GM12878 (cell line): ENCODE results near the gene SLC38A1. TPM values are rescaled to one million over a fixed set of nuclear protein-coding genes. Genes with fewer than 3 reads are reported as not detected.

ENCODE experiments used
- ATAC-seq: fragments of 200-7000 bp; cut with Tn5 transposase; 3 replicates; pipeline ENCODE4 v1.9.1; 2020; ENCODE audit warnings: mild to moderate bottlenecking, moderate library complexity
- BruUV-seq: library from RNA; stranded (reverse); fragments of 400-500 nt; replicated peaks from 2 replicates; lab custom pipeline; 2021; lab: Mats Ljungman, UMichigan
- CTCF ChIA-PET: fragments of 300-600 bp; sonication (Branson Sonifier 250); formaldehyde crosslinking; extraction: SDS; loops from one replicate; lab custom pipeline; 2021; ENCODE audit warnings: inconsistent platforms; lab: Yijun Ruan, JAX
- POLR2A ChIA-PET: fragments of 350-600 bp; formaldehyde crosslinking; extraction: SDS; loops from one replicate; lab custom pipeline; 2021; ENCODE audit warnings: inconsistent platforms; lab: Charles Lee
- RAD21 ChIA-PET: fragments of 300-600 bp; sonication (Branson Sonifier 250); formaldehyde crosslinking; loops from one replicate; lab custom pipeline; 2023; ENCODE audit warnings: antibody characterized with exemption; ENCODE audit not compliant: unreplicated experiment; lab: Charles Lee
- SMC1A ChIA-PET: fragments of 300-600 bp; sonication (Branson Sonifier 250); formaldehyde crosslinking; loops from one replicate; lab custom pipeline; 2023; ENCODE audit not compliant: unreplicated experiment, uncharacterized antibody; lab: Charles Lee
- DNase-seq: peaks from one replicate; pipeline ENCODE4 v3.0.0-alpha.2; 2011; ENCODE audit warnings: low read depth, low spot score
- FAIRE-seq: peaks from 3 replicates; lab custom pipeline; 2011; peaks lifted over from hg19 to GRCh38; lab: Jason Lieb, UNC
- H2AFZ ChIP-seq: 2 replicates; pipeline ENCODE4 v1.6.0; 2011; ENCODE audit warnings: low read depth, low read length, control low read depth; ENCODE audit not compliant: control insufficient read depth
- H3K27ac ChIP-seq: 2 replicates; pipeline ENCODE4 v1.5.1; 2011; ENCODE audit warnings: control low read depth; ENCODE audit not compliant: control insufficient read depth, insufficient read depth
- H3K27me3 ChIP-seq, 2 experiments: replicated peaks in 1 of 2; 2 replicates each; pipeline versions ENCODE4 v1.6.0 to v1.6.1; 2011; ENCODE audit warnings: low read length in 1 of 2; ENCODE audit not compliant: control insufficient read depth in 2 of 2, insufficient read depth in 2 of 2
- H3K36me3 ChIP-seq, 2 experiments: 2 replicates each; pipeline ENCODE4 v1.5.1; 2011; ENCODE audit warnings: low read length in 1 of 2; ENCODE audit not compliant: control insufficient read depth in 2 of 2, insufficient read depth in 2 of 2
- H3K4me1 ChIP-seq: 2 replicates; pipeline ENCODE4 v1.6.1; 2011; ENCODE audit warnings: mild to moderate bottlenecking, low read length, moderate library complexity, mixed read lengths; ENCODE audit not compliant: control insufficient read depth, insufficient read depth
- H3K4me2 ChIP-seq: 2 replicates; pipeline ENCODE4 v1.6.0; 2011; ENCODE audit warnings: control low read depth; ENCODE audit not compliant: control insufficient read depth, insufficient read depth
- H3K4me3 ChIP-seq: fragments of 200-600 bp; sonication (generic); 2 replicates; pipeline ENCODE4 v1.5.1; 2016
- H3K79me2 ChIP-seq: 2 replicates; pipeline ENCODE4 v1.6.0; 2011; ENCODE audit warnings: low read length; ENCODE audit not compliant: control insufficient read depth, insufficient read depth
- H3K9ac ChIP-seq: 2 replicates; pipeline ENCODE4 v1.8.0; 2011; ENCODE audit warnings: low read length, control low read depth, mixed read lengths; ENCODE audit not compliant: control insufficient read depth, insufficient read depth
- H3K9me3 ChIP-seq: replicated peaks from 3 replicates; pipeline ENCODE4 v1.5.1; 2011; ENCODE audit warnings: mild to moderate bottlenecking, low read length; ENCODE audit not compliant: control insufficient read depth, insufficient read depth
- H4K20me1 ChIP-seq: 2 replicates; pipeline ENCODE4 v1.6.0; 2011; ENCODE audit not compliant: control insufficient read depth, insufficient read depth
- CBX5 ChIP-seq: sonication (generic); IDR thresholded peaks from 2 replicates; pipeline ENCODE4 v1.6.1; 2016; ENCODE audit warnings: low read depth, moderate library complexity, mild to moderate bottlenecking, inconsistent platforms
- GABPA ChIP-seq: IDR thresholded peaks from 2 replicates; pipeline ENCODE4 v1.6.1; 2014; ENCODE audit warnings: antibody characterized with exemption, low read depth, mild to moderate bottlenecking, inconsistent platforms
- KDM1A ChIP-seq: fragments of 200-600 bp; sonication (generic); IDR thresholded peaks from 2 replicates; pipeline ENCODE4 v1.6.1; 2016; ENCODE audit warnings: borderline replicate concordance
- MEF2A ChIP-seq: IDR thresholded peaks from 2 replicates; pipeline ENCODE4 v1.6.1; 2011; ENCODE audit warnings: low read depth, mild to moderate bottlenecking, low read length, moderate library complexity; ENCODE audit not compliant: insufficient read depth
- MYC ChIP-seq: IDR thresholded peaks from 2 replicates; pipeline ENCODE4 v1.6.1; 2011; ENCODE audit warnings: mild to moderate bottlenecking, low read length, moderate library complexity, inconsistent platforms; ENCODE audit not compliant: insufficient read depth, insufficient replicate concordance, insufficient read length, severe bottlenecking
- NFIC ChIP-seq: IDR thresholded peaks from 2 replicates; pipeline ENCODE4 v1.6.1; 2012; ENCODE audit warnings: low read depth, mild to moderate bottlenecking, inconsistent platforms, low read length, moderate library complexity
- NFYB ChIP-seq: IDR thresholded peaks from 2 replicates; pipeline ENCODE4 v1.6.1; 2011; ENCODE audit warnings: low read depth, mild to moderate bottlenecking, low read length, improper control_type of control experiment, moderate library complexity; ENCODE audit not compliant: insufficient read depth
- NR2C1 ChIP-seq: fragments of 450-650 bp; IDR thresholded peaks from 2 replicates; pipeline ENCODE4 v1.6.1; 2017; ENCODE audit warnings: antibody characterized with exemption, mild to moderate bottlenecking, moderate library complexity
- PML ChIP-seq: IDR thresholded peaks from 2 replicates; pipeline ENCODE4 v1.6.1; 2012; ENCODE audit warnings: low read length, inconsistent platforms
- POU2F2 ChIP-seq: IDR thresholded peaks from 3 replicates; pipeline ENCODE4 v1.6.1; 2011; ENCODE audit warnings: low read depth, mild to moderate bottlenecking, low read length, borderline replicate concordance
- SREBF2 ChIP-seq: IDR thresholded peaks from 2 replicates; pipeline ENCODE4 v1.6.1; 2012; ENCODE audit warnings: mild to moderate bottlenecking, low read length
- ZNF274 ChIP-seq: IDR thresholded peaks from one replicate; pipeline ENCODE4 v1.8.0; 2011; ENCODE audit not compliant: insufficient read length, insufficient read depth
- WGBS: methylation state at CpG from one replicate; pipeline ENCODE4 v1.1.6; 2016; ENCODE audit warnings: low lambda C conversion rate; ENCODE audit not compliant: insufficient replicate concordance, insufficient coverage; ENCODE audit errors: missing lambda C conversion rate; 5-methylcytosine and 5-hydroxymethylcytosine counted together
- in situ Hi-C: fragments of 300-500 bp; cut with MboI; formaldehyde crosslinking; loops from 9 replicates; pipeline ENCODE4 v1.14.3; 2018; ENCODE audit warnings: mixed read lengths
- intact Hi-C: fragments of 100-400 bp; cut with micrococcal nuclease; formaldehyde crosslinking; loops from one replicate; pipeline ENCODE4 v1.14.2; 2022; ENCODE audit not compliant: unreplicated experiment
- polyA plus RNA-seq, 11 experiments: library from polyadenylated mRNA; depleted of rRNA in 4 of 11; unstranded in 6 of 11; stranded (reverse) in 5 of 11; fragments of >200 nt; fragmentation: Nextera tagmentation in 4 of 11; fragmentation: Illumina TruSeq in 1 of 11; extraction: Ambion mirVana in 4 of 11; extraction: Trizol in 1 of 11; gene quantifications; 1 replicate in 1 of 11; 2 replicates in 10 of 11; pipeline versions ENCODE4 v1.2.1 to v1.2.3, GENCODE V29; 2011 to 2016; ENCODE audit warnings: inconsistent platforms in 2 of 11, missing spikeins in 2 of 11, low read depth in 1 of 11
- total RNA-seq, 4 experiments: library from RNA; depleted of rRNA in 3 of 4; stranded (reverse); fragments of >200 nt in 3 of 4; fragmentation: Illumina TruSeq in 1 of 4; extraction: Trizol in 1 of 4; gene quantifications; 2 replicates each; pipeline versions ENCODE4 v1.2.1 to v1.2.3, GENCODE V29; 2013 to 2021
- TF ChIP-seq, protein P1 (sequence below): fragments of 450-650 bp; formaldehyde crosslinking; IDR thresholded peaks from 2 replicates; pipeline ENCODE4 v1.4.0; 2022; ENCODE audit warnings: mild to moderate bottlenecking, moderate library complexity
- TF ChIP-seq, protein P2 (sequence below): IDR thresholded peaks from 2 replicates; pipeline ENCODE4 v1.6.1; 2011; ENCODE audit warnings: low read depth, low read length, improper control_type of control experiment, borderline replicate concordance
- TF ChIP-seq, protein P3 (sequence below): fragments of 150-350 bp; IDR thresholded peaks from 2 replicates; pipeline ENCODE4 v1.6.1; 2014; ENCODE audit warnings: mild to moderate bottlenecking, low read depth, low read length
- TF ChIP-seq, protein P4 (sequence below): fragments of 450-650 bp; IDR thresholded peaks from 2 replicates; pipeline ENCODE4 v1.6.1; 2017; ENCODE audit warnings: mild to moderate bottlenecking, low read depth, inconsistent platforms; ENCODE audit not compliant: poor library complexity, severe bottlenecking

Gene SLC38A1
- total and polyA plus RNA-seq, 10 of the 15 experiments (the other 5 are each of a cell fraction or from before 2014, with no cell fraction given), result 38.1 to 191 (median 144) TPM

DNA sequence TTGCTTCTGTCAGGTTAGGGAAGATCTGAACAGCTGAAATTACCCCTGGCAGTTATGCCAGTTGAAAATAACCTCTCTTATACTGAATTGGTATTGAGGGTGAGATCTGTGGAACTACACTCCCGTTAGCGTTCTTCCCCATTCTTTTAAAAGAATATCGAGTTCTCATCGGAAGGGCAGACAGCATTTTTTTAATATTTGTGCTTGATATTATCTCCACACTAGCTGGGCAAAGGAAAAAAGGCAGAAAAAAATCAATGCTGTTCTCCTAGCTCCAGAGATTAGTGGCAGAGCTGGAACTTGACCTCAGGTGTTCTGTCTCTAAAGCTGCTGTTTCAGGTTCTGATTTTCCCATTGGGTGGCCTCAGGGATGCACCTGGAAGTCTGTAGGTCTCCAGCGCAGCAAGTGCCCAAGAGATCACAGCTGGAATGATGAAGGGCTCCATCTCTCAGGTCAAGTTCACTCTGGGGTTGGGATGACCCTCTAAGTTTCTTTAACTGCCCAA is 67.5 kb downstream of the SLC38A1 start:
- ATAC-seq (no peak), DNase-seq (no peak), FAIRE-seq (no peak)
- no peaks in the 10 kb centered on the region for H4K20me1 ChIP-seq
- H3K79me2 ChIP-seq, result no peaks in the 10 kb centered on the region
- ChIA-PET RAD21 (interaction anchor here (1.2 to 3.9 kb wide), 3 partner anchors 15 to 65 kb away, joined by 3 to 22 read pairs (median 4); no protein-coding TSS in a partner anchor), SMC1A (interaction anchor here (1.1 to 22.6 kb wide), 6 partner anchors 15 to 63 kb away, joined by 3 to 377 read pairs (median 4); no protein-coding TSS in a partner anchor), CTCF (interaction anchor here (0.9 kb wide), 1 partner anchor 16 kb away, joined by 3 read pairs; no protein-coding TSS in a partner anchor), POLR2A (interaction anchor here (1.1 to 2.3 kb wide), 3 partner anchors 14 to 24 kb away, joined by 3 to 8 read pairs (median 3); no protein-coding TSS in a partner anchor)
- no peaks in the 10 kb centered on the region for H3K27me3 ChIP-seq
- peaks cover 7% of the 10 kb centered on the region; the same call in 2 of the 3 replicates for H3K9me3 ChIP-seq
- H3K4me3 ChIP-seq, result no peak overlapping the region
- intact Hi-C loops, result no loop called here
- no peak overlapping the region for H3K4me2 ChIP-seq
- no peak overlapping the region for H3K27ac ChIP-seq
- no peak overlapping the region for H3K9ac ChIP-seq
- WGBS, result 94% methylated on average over 5 of the region's 5 CpGs
- BruUV-seq, result no TSS peak
- H3K36me3 ChIP-seq, result peaks cover 15 to 59% of the 10 kb centered on the region in 2 experiments
- H2AFZ ChIP-seq, result no peak overlapping the region
- H3K4me1 ChIP-seq, result no peaks in the 10 kb centered on the region
- in situ Hi-C loops, result no loop called here
- TF ChIP-seq PML (no peak), SREBF2 (no peak), MEF2A (no peak), ZNF274 (no peak), POU2F2 (no peak), KDM1A (no peak), NFYB (no peak), NFIC (no peak), GABPA (no peak), MYC (no peak), NR2C1 (no peak), CBX5 (no peak)
- TF ChIP-seq, protein P1, sequence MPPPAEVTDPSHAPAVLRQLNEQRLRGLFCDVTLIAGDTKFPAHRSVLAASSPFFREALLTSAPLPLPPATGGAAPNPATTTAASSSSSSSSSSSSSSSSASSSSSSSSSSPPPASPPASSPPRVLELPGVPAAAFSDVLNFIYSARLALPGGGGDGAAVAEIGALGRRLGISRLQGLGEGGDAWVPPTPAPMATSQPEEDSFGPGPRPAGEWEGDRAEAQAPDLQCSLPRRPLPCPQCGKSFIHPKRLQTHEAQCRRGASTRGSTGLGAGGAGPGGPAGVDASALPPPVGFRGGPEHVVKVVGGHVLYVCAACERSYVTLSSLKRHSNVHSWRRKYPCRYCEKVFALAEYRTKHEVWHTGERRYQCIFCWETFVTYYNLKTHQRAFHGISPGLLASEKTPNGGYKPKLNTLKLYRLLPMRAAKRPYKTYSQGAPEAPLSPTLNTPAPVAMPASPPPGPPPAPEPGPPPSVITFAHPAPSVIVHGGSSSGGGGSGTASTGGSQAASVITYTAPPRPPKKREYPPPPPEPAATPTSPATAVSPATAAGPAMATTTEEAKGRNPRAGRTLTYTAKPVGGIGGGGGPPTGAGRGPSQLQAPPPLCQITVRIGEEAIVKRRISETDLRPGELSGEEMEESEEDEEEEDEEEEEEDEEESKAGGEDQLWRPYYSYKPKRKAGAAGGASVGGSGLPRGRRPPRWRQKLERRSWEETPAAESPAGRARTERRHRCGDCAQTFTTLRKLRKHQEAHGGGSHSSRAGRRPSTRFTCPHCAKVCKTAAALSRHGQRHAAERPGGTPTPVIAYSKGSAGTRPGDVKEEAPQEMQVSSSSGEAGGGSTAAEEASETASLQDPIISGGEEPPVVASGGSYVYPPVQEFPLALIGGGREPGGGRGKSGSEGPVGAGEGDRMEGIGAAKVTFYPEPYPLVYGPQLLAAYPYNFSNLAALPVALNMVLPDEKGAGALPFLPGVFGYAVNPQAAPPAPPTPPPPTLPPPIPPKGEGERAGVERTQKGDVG (CRISPR knock-in tag), result no peak
- TF ChIP-seq, protein P2, sequence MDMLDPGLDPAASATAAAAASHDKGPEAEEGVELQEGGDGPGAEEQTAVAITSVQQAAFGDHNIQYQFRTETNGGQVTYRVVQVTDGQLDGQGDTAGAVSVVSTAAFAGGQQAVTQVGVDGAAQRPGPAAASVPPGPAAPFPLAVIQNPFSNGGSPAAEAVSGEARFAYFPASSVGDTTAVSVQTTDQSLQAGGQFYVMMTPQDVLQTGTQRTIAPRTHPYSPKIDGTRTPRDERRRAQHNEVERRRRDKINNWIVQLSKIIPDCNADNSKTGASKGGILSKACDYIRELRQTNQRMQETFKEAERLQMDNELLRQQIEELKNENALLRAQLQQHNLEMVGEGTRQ, result no peak
- TF ChIP-seq, protein P3, sequence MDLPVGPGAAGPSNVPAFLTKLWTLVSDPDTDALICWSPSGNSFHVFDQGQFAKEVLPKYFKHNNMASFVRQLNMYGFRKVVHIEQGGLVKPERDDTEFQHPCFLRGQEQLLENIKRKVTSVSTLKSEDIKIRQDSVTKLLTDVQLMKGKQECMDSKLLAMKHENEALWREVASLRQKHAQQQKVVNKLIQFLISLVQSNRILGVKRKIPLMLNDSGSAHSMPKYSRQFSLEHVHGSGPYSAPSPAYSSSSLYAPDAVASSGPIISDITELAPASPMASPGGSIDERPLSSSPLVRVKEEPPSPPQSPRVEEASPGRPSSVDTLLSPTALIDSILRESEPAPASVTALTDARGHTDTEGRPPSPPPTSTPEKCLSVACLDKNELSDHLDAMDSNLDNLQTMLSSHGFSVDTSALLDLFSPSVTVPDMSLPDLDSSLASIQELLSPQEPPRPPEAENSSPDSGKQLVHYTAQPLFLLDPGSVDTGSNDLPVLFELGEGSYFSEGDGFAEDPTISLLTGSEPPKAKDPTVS, result no peak
- TF ChIP-seq, protein P4, sequence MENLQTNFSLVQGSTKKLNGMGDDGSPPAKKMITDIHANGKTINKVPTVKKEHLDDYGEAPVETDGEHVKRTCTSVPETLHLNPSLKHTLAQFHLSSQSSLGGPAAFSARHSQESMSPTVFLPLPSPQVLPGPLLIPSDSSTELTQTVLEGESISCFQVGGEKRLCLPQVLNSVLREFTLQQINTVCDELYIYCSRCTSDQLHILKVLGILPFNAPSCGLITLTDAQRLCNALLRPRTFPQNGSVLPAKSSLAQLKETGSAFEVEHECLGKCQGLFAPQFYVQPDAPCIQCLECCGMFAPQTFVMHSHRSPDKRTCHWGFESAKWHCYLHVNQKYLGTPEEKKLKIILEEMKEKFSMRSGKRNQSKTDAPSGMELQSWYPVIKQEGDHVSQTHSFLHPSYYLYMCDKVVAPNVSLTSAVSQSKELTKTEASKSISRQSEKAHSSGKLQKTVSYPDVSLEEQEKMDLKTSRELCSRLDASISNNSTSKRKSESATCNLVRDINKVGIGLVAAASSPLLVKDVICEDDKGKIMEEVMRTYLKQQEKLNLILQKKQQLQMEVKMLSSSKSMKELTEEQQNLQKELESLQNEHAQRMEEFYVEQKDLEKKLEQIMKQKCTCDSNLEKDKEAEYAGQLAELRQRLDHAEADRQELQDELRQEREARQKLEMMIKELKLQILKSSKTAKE, result no peak
